Upper lobe of left lung (tissue), 4 donors: ENCODE measurements around the gene IFITM2.

Experiments used
- CTCF ChIP-seq, 6 experiments: fragments of 450-650 bp in 4 of 6; fragments of 200-600 bp in 2 of 6; sonication (generic) in 2 of 6; IDR thresholded peaks; one replicate each; pipeline ENCODE4 v1.5.1; 2016 to 2019; ENCODE audit warnings: antibody characterized with exemption in 6 of 6
- EP300 ChIP-seq, 4 donors: sonication (generic); formaldehyde crosslinking; IDR thresholded peaks; one replicate each; pipeline ENCODE4 v1.5.1; 2017; ENCODE audit warnings: antibody characterized with exemption in 4 of 4, control low read depth in 2 of 4
- POLR2AphosphoS5 ChIP-seq, 2 donors: sonication (generic); formaldehyde crosslinking; IDR thresholded peaks; one replicate each; pipeline ENCODE4 v1.5.1; 2017; ENCODE audit warnings: antibody characterized with exemption in 2 of 2

- peak; percentile 70 to 81 for TF ChIP-seq POLR2AphosphoS5 (IDR thresholded peaks at IDR 0.05)
- peak in 1 of 6 experiments; percentile 42 for TF ChIP-seq CTCF (IDR thresholded peaks at IDR 0.05)
- TF ChIP-seq EP300 (IDR thresholded peaks at IDR 0.05), result peak in 2 of 4 donors; percentile 69 to 71
Measured at GRCh38 chr11:268716-269145, 38.9 kb upstream of the IFITM2 start.
